Measurements from ENCODE around the gene ASAP2.

Gene ASAP2

DNA sequence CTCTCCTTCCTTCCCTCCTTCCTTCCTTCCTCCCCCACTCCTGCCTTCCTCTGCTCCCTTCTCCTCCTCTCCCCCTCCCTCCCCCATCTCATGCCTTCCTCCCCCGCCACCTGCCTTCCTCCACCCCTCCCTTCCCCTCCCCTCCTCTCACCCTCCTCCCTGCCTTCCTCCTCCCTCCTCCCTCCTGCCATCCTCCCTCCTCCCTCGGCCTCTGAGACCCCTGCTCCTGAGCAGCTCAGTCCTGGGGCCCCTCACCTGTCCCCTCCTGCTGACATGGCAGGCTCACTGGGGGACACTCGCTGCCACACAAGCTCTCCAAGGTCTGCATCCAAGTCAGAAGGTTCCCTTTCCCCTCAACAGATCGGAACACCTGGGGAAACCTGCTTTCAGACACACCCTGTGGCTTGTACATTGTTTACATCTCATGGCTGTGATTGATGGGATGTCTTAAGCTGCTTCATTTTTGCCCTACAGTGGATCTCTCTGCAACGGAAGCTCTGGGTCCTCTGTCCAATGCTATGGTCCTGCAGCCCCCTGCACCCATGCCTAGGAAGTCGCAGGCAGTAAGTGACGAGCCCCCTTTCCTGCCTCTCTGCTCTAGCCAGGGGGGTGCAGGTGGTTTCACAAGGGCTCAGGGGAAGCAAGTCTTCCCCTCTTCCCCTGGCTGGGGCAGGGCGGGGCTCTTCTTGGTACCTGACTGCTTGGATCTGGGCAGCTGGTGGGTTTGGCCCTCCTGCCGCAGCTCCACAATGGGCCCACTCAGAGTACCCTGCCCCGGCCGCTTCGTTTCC, 193.9 kb downstream of the ASAP2 start:
- Histone ChIP-seq H3K4me1 (ENCODE audit: control insufficient read depth, insufficient read depth, low read length) (no peaks in the 10 kb centered on the region), H3K27ac (ENCODE audit: low read depth, low read length) (no peak overlapping the region), H3K4me3 (ENCODE audit: low read depth, low read length) (no peak overlapping the region), H3K9me3 (ENCODE audit: control insufficient read depth, insufficient read depth, low read length) (no peaks in the 10 kb centered on the region), H3K9ac (ENCODE audit: low read depth, low read length) (no peak overlapping the region), H3K36me3 (ENCODE audit: control insufficient read depth, insufficient read depth, low read length) (peaks cover 7% of the 10 kb centered on the region; the same call in 1 of the 2 replicates), H3K27me3 (ENCODE audit: control insufficient read depth, insufficient read depth, low read length) (no peaks in the 10 kb centered on the region)

DNA sequence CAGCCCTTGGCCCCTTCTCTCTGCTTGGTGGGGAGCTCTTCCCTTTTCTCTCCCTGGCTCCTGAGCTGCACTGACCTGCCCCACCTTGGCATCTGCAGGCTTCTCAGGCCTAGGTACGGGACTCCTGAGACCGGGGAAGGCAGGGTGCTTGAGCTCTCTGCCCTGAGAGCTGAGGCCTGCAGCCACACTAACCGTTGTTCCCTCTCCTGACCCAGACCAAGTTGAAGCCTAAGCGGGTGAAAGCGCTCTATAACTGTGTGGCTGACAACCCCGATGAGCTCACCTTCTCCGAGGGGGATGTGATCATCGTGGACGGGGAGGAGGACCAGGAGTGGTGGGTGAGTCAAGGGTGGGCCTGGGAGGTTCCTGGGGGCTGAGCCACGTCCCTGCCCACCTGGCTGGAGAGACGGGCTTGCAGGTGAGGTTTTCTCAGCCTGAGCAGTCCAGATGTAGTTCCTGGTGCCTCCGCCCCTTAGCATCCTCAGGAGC, 194.5 kb downstream of the ASAP2 start:
- H3K4me3 ChIP-seq (ENCODE audit: low read depth, low read length): no peak overlapping the region
- no peak overlapping the region for H3K27ac ChIP-seq (ENCODE audit: low read depth, low read length)
- H3K9ac ChIP-seq (ENCODE audit: low read depth, low read length): no peak overlapping the region

DNA sequence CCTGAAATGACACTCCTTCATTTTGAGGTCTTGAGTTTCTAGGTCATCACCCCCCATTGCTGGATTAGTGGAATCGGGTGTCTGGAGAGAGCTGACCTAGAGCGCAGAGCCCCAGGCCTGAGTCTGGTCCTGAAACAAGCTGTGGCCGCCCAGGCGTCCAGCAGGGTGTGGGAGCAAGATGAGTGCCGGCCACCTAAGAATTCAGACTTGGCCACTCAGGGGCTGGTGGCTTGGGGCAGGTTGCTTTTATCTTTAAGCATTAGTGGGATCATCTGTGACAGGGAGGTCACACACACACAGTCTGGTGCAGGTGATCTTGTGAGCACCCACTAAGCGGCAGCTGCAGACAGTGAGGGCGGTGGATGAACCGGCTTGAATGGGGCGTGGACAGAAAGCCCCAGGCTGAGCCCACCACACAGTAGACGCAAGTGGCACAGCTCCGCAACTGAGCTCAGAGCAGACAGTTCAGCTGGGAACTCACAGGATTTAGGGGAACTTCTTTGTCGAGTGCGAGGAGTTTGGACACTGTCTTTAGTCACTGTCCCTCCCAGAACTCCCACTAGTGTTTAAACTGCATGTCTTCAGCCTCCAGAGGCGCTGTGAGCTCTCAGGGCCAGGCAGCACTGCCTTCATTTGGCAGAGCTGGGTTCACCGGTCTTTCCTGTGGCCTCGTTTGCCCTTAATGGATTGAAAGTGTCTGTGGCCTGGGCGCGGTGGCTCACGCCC, 195.2 kb downstream of the ASAP2 start:
- Histone ChIP-seq H3K36me3 (ENCODE audit: control insufficient read depth, insufficient read depth, low read length) (peaks cover 7% of the 10 kb centered on the region; the same call in 1 of the 2 replicates), H3K4me1 (ENCODE audit: control insufficient read depth, insufficient read depth, low read length) (no peaks in the 10 kb centered on the region), H3K9ac (ENCODE audit: low read depth, low read length) (no peak overlapping the region), H3K27ac (ENCODE audit: low read depth, low read length) (no peak overlapping the region), H3K27me3 (ENCODE audit: control insufficient read depth, insufficient read depth, low read length) (no peaks in the 10 kb centered on the region), H3K4me3 (ENCODE audit: low read depth, low read length) (no peak overlapping the region), H3K9me3 (ENCODE audit: control insufficient read depth, insufficient read depth, low read length) (no peaks in the 10 kb centered on the region)

More for the DNA sequence above, 194.5 kb downstream of the ASAP2 start:
- Histone ChIP-seq H3K36me3 (ENCODE audit: control insufficient read depth, insufficient read depth, low read length) (peaks cover 7% of the 10 kb centered on the region; the same call in 1 of the 2 replicates), H3K4me1 (ENCODE audit: control insufficient read depth, insufficient read depth, low read length) (no peaks in the 10 kb centered on the region), H3K27me3 (ENCODE audit: control insufficient read depth, insufficient read depth, low read length) (no peaks in the 10 kb centered on the region), H3K9me3 (ENCODE audit: control insufficient read depth, insufficient read depth, low read length) (no peaks in the 10 kb centered on the region)

DNA sequence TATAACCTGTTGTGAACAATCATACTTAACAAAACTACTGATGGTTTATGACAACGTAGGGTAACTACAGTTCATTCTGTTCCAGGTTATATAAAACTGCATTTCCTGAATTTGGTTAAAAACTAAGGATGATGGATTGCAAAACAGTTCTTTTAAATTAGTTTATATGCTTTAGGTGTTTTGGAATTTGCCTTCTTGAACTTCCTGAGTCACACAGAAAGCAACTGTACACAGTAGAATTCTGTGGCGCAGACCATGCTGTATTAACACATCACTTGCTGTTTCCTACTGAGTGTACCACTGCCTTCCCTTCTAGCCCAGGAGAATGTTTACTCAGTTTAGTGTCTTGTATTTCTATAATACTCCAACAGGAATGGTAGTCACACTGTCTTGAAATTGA, 197.3 kb downstream of the ASAP2 start:
- peaks cover 7% of the 10 kb centered on the region; the same call in 1 of the 2 replicates for H3K36me3 ChIP-seq (ENCODE audit: control insufficient read depth, insufficient read depth, low read length)
- no peaks in the 10 kb centered on the region for H3K9me3 ChIP-seq (ENCODE audit: control insufficient read depth, insufficient read depth, low read length)
- H3K27me3 ChIP-seq (ENCODE audit: control insufficient read depth, insufficient read depth, low read length): no peaks in the 10 kb centered on the region
- H3K4me1 ChIP-seq (ENCODE audit: control insufficient read depth, insufficient read depth, low read length): no peaks in the 10 kb centered on the region
- H3K27ac ChIP-seq (ENCODE audit: low read depth, low read length): no peak overlapping the region
- H3K9ac ChIP-seq (ENCODE audit: low read depth, low read length): no peak overlapping the region
- H3K4me3 ChIP-seq (ENCODE audit: low read depth, low read length): no peak overlapping the region

DNA sequence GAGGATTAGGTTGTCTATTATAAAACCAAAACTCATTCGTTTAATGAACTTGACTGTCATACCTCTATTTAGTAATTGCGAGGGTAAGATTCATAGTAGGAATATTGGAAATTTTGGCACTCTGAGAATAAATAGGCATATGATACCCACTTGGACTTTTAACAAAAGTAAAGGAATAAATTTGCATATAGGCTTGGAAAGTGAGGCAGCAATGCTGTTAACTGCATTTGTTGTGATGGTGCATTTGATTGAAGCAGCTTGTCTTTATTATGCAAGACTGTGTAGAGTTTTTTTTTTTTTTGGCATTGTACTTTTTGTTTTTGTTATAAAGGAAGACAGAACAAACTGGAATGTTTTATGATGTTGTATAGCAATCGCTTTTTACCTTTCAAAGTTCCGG, 197.8 kb downstream of the ASAP2 start:
- no peaks in the 10 kb centered on the region for H3K27me3 ChIP-seq (ENCODE audit: control insufficient read depth, insufficient read depth, low read length)
- no peaks in the 10 kb centered on the region for H3K4me1 ChIP-seq (ENCODE audit: control insufficient read depth, insufficient read depth, low read length)
- peaks cover 7% of the 10 kb centered on the region; the same call in 1 of the 2 replicates for H3K36me3 ChIP-seq (ENCODE audit: control insufficient read depth, insufficient read depth, low read length)
- H3K9ac ChIP-seq (ENCODE audit: low read depth, low read length): no peak overlapping the region
- H3K27ac ChIP-seq (ENCODE audit: low read depth, low read length): no peak overlapping the region
- no peaks in the 10 kb centered on the region for H3K9me3 ChIP-seq (ENCODE audit: control insufficient read depth, insufficient read depth, low read length)
- no peak overlapping the region for H3K4me3 ChIP-seq (ENCODE audit: low read depth, low read length)

- H3K4me3 ChIP-seq (ENCODE audit: low read depth, low read length): no peak overlapping the region
- peaks cover 7% of the 10 kb centered on the region; the same call in 1 of the 2 replicates for H3K36me3 ChIP-seq (ENCODE audit: control insufficient read depth, insufficient read depth, low read length)
- H3K4me1 ChIP-seq (ENCODE audit: control insufficient read depth, insufficient read depth, low read length): no peaks in the 10 kb centered on the region
These were observed 199.0 kb downstream of the ASAP2 start for GRCh38 chr2:9405636-9406035.

DNA sequence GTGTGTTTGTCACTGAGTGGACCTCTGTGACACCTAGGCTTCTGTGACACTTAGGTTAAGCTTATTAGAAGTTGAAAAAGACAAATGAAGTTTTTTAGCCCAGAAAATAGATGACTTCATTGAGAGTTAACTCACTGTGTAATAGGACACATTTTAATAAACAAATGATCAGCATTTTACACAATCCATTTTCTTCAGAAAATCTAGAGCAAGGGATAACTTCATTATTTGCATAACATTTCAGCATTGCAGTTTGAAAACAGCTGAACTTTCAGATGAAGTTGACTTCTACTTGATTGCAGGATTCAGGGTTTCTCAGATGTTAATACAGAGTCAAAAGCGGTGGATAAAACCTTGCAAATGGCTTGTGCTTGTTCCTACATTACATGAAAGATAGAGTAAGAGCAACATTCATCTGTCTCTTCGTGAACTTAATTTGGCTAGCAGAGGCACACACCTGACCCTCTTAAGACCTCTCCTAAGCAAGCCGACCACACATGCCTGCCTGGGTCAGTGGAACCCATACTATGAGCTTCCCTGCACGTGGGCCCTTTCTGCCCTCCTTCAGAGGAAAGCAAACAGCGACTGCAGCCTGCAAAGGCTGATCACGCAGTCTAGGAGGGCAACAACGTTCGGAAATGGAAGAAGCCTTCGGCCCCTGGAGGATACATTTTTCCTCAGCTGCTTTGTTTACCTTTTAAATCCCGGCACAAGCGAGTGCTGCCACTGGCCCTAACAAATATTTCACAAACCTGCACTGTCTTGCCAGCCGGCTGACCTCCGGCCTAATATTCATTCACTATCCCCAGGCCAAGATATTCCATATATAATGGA, 200.1 kb downstream of the ASAP2 start:
- peaks cover 13% of the 10 kb centered on the region; the same call in 1 of the 2 replicates for H3K36me3 ChIP-seq (ENCODE audit: control insufficient read depth, insufficient read depth, low read length)
- no peak overlapping the region for H3K9ac ChIP-seq (ENCODE audit: low read depth, low read length)

More at GRCh38 chr2:9405636-9406035, 199.0 kb downstream of the ASAP2 start:
- Histone ChIP-seq H3K27me3 (ENCODE audit: control insufficient read depth, insufficient read depth, low read length) (no peaks in the 10 kb centered on the region), H3K27ac (ENCODE audit: low read depth, low read length) (no peak overlapping the region), H3K9me3 (ENCODE audit: control insufficient read depth, insufficient read depth, low read length) (no peaks in the 10 kb centered on the region), H3K9ac (ENCODE audit: low read depth, low read length) (no peak overlapping the region)

DNA sequence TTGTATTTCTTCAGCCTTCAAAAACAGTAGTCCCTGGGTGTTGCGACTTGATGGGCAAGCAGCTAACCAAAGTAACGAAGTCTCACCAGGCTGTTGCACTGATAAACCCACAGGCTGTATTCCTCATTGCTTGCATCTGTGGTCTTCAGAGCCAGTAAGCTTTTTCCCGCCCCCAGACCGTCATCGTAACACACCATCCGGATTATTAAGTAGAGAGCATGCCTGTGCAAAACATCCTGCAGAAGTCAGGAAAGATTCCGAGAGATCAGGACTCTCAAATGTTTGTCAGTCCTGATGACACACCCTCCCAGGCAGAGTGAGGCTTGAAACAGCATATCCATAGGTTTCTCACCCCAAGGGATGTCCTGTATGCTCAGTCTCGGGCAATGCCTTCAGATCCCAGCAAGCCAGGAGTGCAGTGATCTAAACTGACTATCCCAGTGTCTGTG, 200.8 kb downstream of the ASAP2 start:
- Histone ChIP-seq H3K4me1 (ENCODE audit: control insufficient read depth, insufficient read depth, low read length) (no peaks in the 10 kb centered on the region), H3K27me3 (ENCODE audit: control insufficient read depth, insufficient read depth, low read length) (no peaks in the 10 kb centered on the region), H3K27ac (ENCODE audit: low read depth, low read length) (no peak overlapping the region), H3K4me3 (ENCODE audit: low read depth, low read length) (no peak overlapping the region), H3K9ac (ENCODE audit: low read depth, low read length) (no peak overlapping the region), H3K9me3 (ENCODE audit: control insufficient read depth, insufficient read depth, low read length) (no peaks in the 10 kb centered on the region), H3K36me3 (ENCODE audit: control insufficient read depth, insufficient read depth, low read length) (peaks cover 13% of the 10 kb centered on the region; the same call in 1 of the 2 replicates)

More for the DNA sequence above, 200.1 kb downstream of the ASAP2 start:
- Histone ChIP-seq H3K27me3 (ENCODE audit: control insufficient read depth, insufficient read depth, low read length) (no peaks in the 10 kb centered on the region), H3K4me1 (ENCODE audit: control insufficient read depth, insufficient read depth, low read length) (no peaks in the 10 kb centered on the region), H3K4me3 (ENCODE audit: low read depth, low read length) (no peak overlapping the region), H3K9me3 (ENCODE audit: control insufficient read depth, insufficient read depth, low read length) (no peaks in the 10 kb centered on the region), H3K27ac (ENCODE audit: low read depth, low read length) (no peak overlapping the region)

GRCh38 chr2:9408641-9409151, 202.1 kb downstream of the ASAP2 start:
- no peak overlapping the region for H3K4me3 ChIP-seq (ENCODE audit: low read depth, low read length)
- H3K36me3 ChIP-seq (ENCODE audit: control insufficient read depth, insufficient read depth, low read length): peaks cover 12% of the 10 kb centered on the region; the same call in 1 of the 2 replicates
- no peaks in the 10 kb centered on the region for H3K9me3 ChIP-seq (ENCODE audit: control insufficient read depth, insufficient read depth, low read length)
- H3K9ac ChIP-seq (ENCODE audit: low read depth, low read length): no peak overlapping the region
- H3K27me3 ChIP-seq (ENCODE audit: control insufficient read depth, insufficient read depth, low read length): no peaks in the 10 kb centered on the region
- no peak overlapping the region for H3K27ac ChIP-seq (ENCODE audit: low read depth, low read length)
- H3K4me1 ChIP-seq (ENCODE audit: control insufficient read depth, insufficient read depth, low read length): no peaks in the 10 kb centered on the region

DNA sequence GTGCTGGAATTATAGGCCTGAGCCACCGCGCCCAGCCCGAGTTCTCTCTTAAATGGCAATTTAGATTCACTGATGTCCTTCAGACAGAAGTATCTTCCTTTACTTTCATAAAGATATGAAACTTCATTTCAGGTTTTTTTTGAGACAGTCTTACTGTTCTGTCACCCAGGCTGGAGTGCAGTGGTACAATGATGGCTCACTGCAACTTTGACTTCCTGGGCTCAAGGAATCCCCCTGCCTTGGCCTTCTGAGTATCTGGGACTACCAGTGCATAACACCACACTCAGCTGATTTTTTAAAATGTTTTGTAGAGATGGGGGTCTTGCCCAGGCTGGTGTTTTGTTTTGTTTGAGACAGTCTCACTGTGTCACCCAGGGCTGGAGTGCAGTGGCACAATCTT, 203.5 kb downstream of the ASAP2 start:
- H3K27ac ChIP-seq (ENCODE audit: low read depth, low read length): no peak overlapping the region
- no peak overlapping the region for H3K4me3 ChIP-seq (ENCODE audit: low read depth, low read length)
- no peak overlapping the region for H3K9ac ChIP-seq (ENCODE audit: low read depth, low read length)
- H3K9me3 ChIP-seq (ENCODE audit: control insufficient read depth, insufficient read depth, low read length): no peaks in the 10 kb centered on the region
- H3K4me1 ChIP-seq (ENCODE audit: control insufficient read depth, insufficient read depth, low read length): no peaks in the 10 kb centered on the region
- H3K36me3 ChIP-seq (ENCODE audit: control insufficient read depth, insufficient read depth, low read length): peaks cover 9% of the 10 kb centered on the region; the same call in 1 of the 2 replicates
- H3K27me3 ChIP-seq (ENCODE audit: control insufficient read depth, insufficient read depth, low read length): no peaks in the 10 kb centered on the region
